OCI-LY1 (cell line): ENCODE data around the gene VPS35L.

Experiments
- H2AFZ ChIP-seq: fragments of 200-600 bp; sonication (generic), shearing (Covaris generic); 2 replicates; pipeline ENCODE4 v1.6.0; 2014; ENCODE audit warnings: antibody characterized with exemption, mild to moderate bottlenecking, low read length
- H3F3A ChIP-seq: fragments of 200-600 bp; sonication (generic), shearing (Covaris generic); 2 replicates; pipeline ENCODE4 v1.6.0; 2014; ENCODE audit warnings: mild to moderate bottlenecking, antibody characterized with exemption, low read length, moderate library complexity; ENCODE audit not compliant: insufficient read depth
- H3K27ac ChIP-seq: fragments of 200-600 bp; sonication (generic); 2 replicates; pipeline ENCODE4 v1.5.1; 2014; ENCODE audit warnings: low read length, mixed run types, mild to moderate bottlenecking, low read depth; ENCODE audit not compliant: poor library complexity, severe bottlenecking
- H3K27me3 ChIP-seq: fragments of 200-600 bp; sonication (generic); 2 replicates; pipeline ENCODE4 v1.6.0; 2014; ENCODE audit warnings: antibody characterized with exemption, mild to moderate bottlenecking, low read length, moderate library complexity; ENCODE audit not compliant: insufficient read depth
- H3K36me3 ChIP-seq: fragments of 200-600 bp; sonication (generic); 2 replicates; pipeline ENCODE4 v1.6.1; 2014; ENCODE audit warnings: mild to moderate bottlenecking, antibody characterized with exemption, low read length, moderate library complexity, mixed read lengths; ENCODE audit not compliant: insufficient read depth
- H3K4me1 ChIP-seq: fragments of 200-600 bp; sonication (generic); 2 replicates; pipeline ENCODE4 v1.5.1; 2014; ENCODE audit warnings: mild to moderate bottlenecking, low read length, moderate library complexity; ENCODE audit not compliant: insufficient read depth, severe bottlenecking
- H3K4me2 ChIP-seq: fragments of 200-600 bp; sonication (generic), shearing (Covaris generic); 2 replicates; pipeline ENCODE4 v1.6.1; 2014; ENCODE audit warnings: low read length
- H3K4me3 ChIP-seq: fragments of 200-600 bp; sonication (generic); 2 replicates; pipeline ENCODE4 v1.5.1; 2014; ENCODE audit warnings: low read length, low read depth, mild to moderate bottlenecking, mixed read lengths; ENCODE audit not compliant: poor library complexity, severe bottlenecking
- H3K79me2 ChIP-seq: fragments of 200-600 bp; shearing (Covaris generic); 2 replicates; pipeline ENCODE4 v1.6.1; 2016; ENCODE audit warnings: mixed run types, low read length, mixed read lengths; ENCODE audit not compliant: insufficient read depth
- H3K9ac ChIP-seq: fragments of 200-600 bp; sonication (generic), shearing (Covaris generic); 2 replicates; pipeline ENCODE4 v1.6.1; 2014; ENCODE audit warnings: mild to moderate bottlenecking, low read length, mixed read lengths
- H3K9me2 ChIP-seq: fragments of 200-600 bp; sonication (generic), shearing (Covaris generic); 2 replicates; pipeline ENCODE4 v1.6.1; 2014; ENCODE audit warnings: low read depth, mild to moderate bottlenecking, low read length, mixed read lengths
- H3K9me3 ChIP-seq: fragments of 200-600 bp; shearing (Covaris generic); 2 replicates; pipeline ENCODE4 v1.6.1; 2014; ENCODE audit warnings: low read length, mixed read lengths
- H4K20me1 ChIP-seq: fragments of 200-600 bp; sonication (generic), shearing (Covaris generic); 2 replicates; pipeline ENCODE4 v1.6.0; 2016; ENCODE audit warnings: mild to moderate bottlenecking, low read length; ENCODE audit not compliant: insufficient read depth
- CTCF ChIP-seq: fragments of 200-600 bp; sonication (generic), shearing (Covaris generic); IDR thresholded peaks from 2 replicates; pipeline ENCODE4 v1.5.1; 2017; ENCODE audit warnings: mild to moderate bottlenecking, antibody characterized with exemption, low read length, moderate library complexity, mixed read lengths
- EZH2 ChIP-seq: fragments of 200-600 bp; sonication (generic), shearing (Covaris generic); IDR thresholded peaks from 2 replicates; pipeline ENCODE4 v1.8.0; 2017; ENCODE audit warnings: borderline replicate concordance, mixed run types, mild to moderate bottlenecking, antibody characterized with exemption, low read length, moderate library complexity, mixed read lengths

VPS35L gene

DNA sequence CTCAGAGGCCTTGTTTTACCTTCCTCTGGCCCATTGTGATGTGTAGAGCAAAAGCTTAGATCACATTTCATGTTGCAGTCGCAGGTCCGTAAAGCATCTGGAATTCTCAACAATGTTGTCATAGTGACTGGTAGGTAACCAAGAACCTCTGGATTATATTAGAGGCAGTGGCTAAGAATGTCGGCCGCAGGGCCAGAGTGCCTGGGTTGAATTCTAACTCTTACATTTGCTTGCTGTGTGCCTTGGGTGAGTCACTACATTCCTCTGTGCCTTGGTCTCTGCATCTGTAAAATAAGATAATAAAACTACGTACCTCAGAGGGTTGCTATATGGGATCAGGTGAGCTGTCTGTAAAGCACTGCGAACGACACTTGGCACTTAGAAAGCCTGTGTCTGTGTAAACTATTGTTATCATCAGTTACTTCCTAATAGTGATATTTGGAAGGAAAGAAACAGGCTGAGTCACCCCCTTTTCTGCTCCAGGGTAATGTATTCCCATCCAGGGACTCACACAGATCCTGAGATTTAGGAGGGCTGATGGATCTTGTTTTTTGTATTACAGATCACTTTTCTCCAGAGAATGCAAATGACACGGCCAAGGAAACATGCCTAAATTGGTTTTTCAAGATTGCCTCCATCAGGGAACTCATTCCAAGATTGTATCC, 52.2 kb downstream of the VPS35L start:
- Histone ChIP-seq H3K79me2 (no peaks in the 10 kb centered on the region), H3K9me2 (no peaks in the 10 kb centered on the region), H3K27ac (no peak overlapping the region), H3K4me2 (no peak overlapping the region), H3K27me3 (no peaks in the 10 kb centered on the region), H3K4me3 (no peak overlapping the region), H3K9ac (no peak overlapping the region), H3K9me3 (no peaks in the 10 kb centered on the region), H3F3A (no peaks in the 10 kb centered on the region), H2AFZ (no peak overlapping the region), H3K36me3 (peaks cover 45% of the 10 kb centered on the region), H4K20me1 (no peaks in the 10 kb centered on the region), H3K4me1 (no peaks in the 10 kb centered on the region)
- TF ChIP-seq EZH2: no peak
- no peak for TF ChIP-seq CTCF

- H2AFZ ChIP-seq: no peak overlapping the region
- TF ChIP-seq CTCF: no peak
- no peak overlapping the region for H3K27ac ChIP-seq
- H3K9ac ChIP-seq: no peak overlapping the region
- H3K27me3 ChIP-seq: no peaks in the 10 kb centered on the region
- H3K4me3 ChIP-seq: no peak overlapping the region
- no peak overlapping the region for H3K4me2 ChIP-seq
- H3K79me2 ChIP-seq: no peaks in the 10 kb centered on the region
- H3K9me3 ChIP-seq: no peaks in the 10 kb centered on the region
- no peaks in the 10 kb centered on the region for H3K9me2 ChIP-seq
- no peaks in the 10 kb centered on the region for H4K20me1 ChIP-seq
- no peaks in the 10 kb centered on the region for H3K4me1 ChIP-seq
- peaks cover 42% of the 10 kb centered on the region for H3K36me3 ChIP-seq
- no peaks in the 10 kb centered on the region for H3F3A ChIP-seq
Measured at GRCh38 chr16:19609359-19609758, 53.9 kb downstream of the VPS35L start.

- Histone ChIP-seq H3K4me3 (no peak overlapping the region), H3K4me1 (no peaks in the 10 kb centered on the region), H3K9me2 (no peaks in the 10 kb centered on the region), H3K9ac (no peak overlapping the region), H3K9me3 (no peaks in the 10 kb centered on the region), H4K20me1 (no peaks in the 10 kb centered on the region), H3F3A (no peaks in the 10 kb centered on the region), H2AFZ (no peak overlapping the region), H3K36me3 (peaks cover 37% of the 10 kb centered on the region), H3K79me2 (no peaks in the 10 kb centered on the region), H3K4me2 (no peak overlapping the region), H3K27me3 (no peaks in the 10 kb centered on the region), H3K27ac (no peak overlapping the region)
- no peak for TF ChIP-seq CTCF
- TF ChIP-seq EZH2: no peak
Measured at GRCh38 chr16:19610200-19610599, 54.7 kb downstream of the VPS35L start.
